GM20000 (cell line): Measurements from ENCODE around the gene ELF5.

Experiments used
- DNase-seq: peaks from one replicate; pipeline ENCODE4 v3.0.0; 2012; ENCODE audit warnings: low spot score
- TF ChIP-seq, protein P1 (sequence below): IDR thresholded peaks from 2 replicates; pipeline ENCODE4 v1.5.1; 2012; ENCODE audit warnings: mild to moderate bottlenecking, control low read depth; ENCODE audit errors: extremely low read depth, missing control alignments

The ELF5 gene

GRCh38 chr11:34464591-34465051 is 49.0 kb downstream of the ELF5 start:
- no peak for DNase-seq
- TF ChIP-seq, protein P1, sequence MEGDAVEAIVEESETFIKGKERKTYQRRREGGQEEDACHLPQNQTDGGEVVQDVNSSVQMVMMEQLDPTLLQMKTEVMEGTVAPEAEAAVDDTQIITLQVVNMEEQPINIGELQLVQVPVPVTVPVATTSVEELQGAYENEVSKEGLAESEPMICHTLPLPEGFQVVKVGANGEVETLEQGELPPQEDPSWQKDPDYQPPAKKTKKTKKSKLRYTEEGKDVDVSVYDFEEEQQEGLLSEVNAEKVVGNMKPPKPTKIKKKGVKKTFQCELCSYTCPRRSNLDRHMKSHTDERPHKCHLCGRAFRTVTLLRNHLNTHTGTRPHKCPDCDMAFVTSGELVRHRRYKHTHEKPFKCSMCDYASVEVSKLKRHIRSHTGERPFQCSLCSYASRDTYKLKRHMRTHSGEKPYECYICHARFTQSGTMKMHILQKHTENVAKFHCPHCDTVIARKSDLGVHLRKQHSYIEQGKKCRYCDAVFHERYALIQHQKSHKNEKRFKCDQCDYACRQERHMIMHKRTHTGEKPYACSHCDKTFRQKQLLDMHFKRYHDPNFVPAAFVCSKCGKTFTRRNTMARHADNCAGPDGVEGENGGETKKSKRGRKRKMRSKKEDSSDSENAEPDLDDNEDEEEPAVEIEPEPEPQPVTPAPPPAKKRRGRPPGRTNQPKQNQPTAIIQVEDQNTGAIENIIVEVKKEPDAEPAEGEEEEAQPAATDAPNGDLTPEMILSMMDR: no peak

DNA sequence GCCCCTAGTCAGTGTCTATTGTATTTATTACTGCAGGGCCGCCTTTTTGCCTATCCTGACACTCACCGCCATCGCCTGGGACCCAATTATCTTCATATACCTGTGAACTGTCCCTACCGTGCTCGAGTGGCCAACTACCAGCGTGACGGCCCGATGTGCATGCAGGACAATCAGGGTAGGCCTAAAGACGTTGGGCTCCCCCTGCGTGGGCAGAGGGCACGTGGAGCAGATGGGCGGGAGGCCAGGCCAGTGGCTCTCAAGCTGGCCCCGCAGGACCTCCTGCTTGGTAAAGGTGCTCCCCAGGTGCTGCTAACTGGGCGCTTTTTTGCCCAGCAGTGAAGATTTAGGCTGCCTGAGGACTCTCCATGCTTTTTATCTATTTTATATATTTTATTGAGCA is 52.4 kb downstream of the ELF5 start:
- DNase-seq: no peak
- TF ChIP-seq, protein P1: no peak

DNA sequence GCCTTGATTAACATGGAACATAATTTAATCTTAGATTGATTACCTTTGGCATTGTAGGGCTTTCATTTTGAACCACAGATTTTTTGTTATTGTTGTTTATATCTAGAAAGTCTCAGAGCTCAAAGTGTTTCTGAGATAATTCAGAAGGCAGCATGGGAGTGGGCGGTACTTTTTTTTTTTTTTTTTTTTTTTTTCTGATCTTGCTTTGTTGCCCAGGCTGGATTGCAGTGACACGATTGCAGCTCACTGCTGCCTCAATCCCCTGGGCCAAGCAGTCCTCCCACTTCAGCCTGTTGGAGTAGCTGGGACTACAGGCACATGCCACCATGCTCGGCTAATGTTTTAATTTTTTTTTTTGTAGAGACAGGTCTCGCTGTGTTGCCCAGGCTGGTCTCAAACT is 53.3 kb downstream of the ELF5 start:
- TF ChIP-seq, protein P1: no peak
- no peak for DNase-seq

DNA sequence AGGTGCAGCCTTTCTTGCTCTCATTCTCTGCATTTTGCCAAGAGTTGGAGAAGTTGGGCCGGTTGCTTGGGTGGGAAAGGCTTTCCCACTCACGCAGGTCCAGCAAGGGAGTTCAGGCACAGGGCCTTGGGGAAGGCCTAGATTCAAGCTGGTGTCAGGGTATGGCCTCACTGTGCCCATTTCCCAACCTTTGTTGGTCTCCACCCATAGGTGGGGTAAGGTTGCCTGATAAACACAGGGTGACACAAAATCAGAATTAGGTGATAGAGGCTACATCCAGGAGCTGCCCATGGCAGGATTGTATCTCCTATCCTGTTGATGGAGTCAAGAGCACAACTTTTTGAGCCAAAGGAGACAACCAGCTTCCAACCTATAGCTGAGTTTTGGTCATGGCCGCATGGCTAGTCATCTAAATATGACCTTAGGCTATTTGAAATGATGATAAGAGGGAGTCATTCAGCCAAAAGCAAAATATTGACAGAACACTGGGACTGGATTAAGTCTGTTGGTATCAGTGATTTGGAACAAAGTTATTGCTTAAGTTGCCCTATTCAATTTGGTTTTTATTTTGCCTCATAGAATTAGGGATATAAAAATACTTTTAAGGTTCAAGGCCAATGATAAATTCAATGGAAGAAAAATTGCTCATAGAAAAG is 54.0 kb downstream of the ELF5 start:
- DNase-seq: no peak
- TF ChIP-seq, protein P1: no peak

DNA sequence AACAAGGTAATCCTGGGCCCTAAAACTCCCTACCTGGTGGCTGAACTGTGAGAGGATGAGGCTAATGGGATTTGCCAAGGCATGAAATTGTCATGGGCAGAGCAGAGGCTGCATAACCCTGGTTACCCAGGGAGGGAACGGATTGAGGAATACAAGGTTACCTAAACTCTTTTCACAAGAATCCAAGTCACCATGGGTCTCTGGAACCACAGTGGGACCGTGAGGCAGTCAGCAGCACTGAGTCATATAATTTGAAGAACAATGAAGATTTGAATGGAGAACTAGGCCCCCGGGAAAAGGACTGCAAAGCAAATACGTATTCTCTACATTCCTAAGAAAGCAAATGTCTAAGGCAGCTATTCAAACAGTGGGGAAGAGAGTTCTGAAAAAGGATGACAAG is 55.1 kb downstream of the ELF5 start:
- TF ChIP-seq, protein P1: no peak

DNA sequence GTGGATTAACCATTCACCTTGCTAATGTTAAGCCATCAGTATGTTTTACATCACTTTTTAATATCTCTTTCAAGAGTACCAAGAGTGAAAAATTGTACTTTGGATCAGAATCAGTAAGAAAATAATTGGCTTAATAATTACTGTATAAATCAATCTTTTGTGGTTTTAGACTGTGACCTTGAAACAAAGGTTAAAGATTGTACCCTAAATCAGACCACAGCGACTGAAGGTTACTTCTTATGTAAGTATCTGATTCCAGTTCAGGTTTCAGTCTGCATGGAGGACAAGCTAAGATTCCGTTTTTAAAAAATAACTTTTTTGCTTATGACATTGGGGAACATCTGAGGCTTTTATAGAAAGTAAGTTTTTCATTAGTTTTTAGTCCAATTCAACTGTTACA is 56.0 kb downstream of the ELF5 start:
- no peak for DNase-seq
- TF ChIP-seq, protein P1: no peak

More for the DNA sequence above, 55.1 kb downstream of the ELF5 start:
- no peak for DNase-seq

DNA sequence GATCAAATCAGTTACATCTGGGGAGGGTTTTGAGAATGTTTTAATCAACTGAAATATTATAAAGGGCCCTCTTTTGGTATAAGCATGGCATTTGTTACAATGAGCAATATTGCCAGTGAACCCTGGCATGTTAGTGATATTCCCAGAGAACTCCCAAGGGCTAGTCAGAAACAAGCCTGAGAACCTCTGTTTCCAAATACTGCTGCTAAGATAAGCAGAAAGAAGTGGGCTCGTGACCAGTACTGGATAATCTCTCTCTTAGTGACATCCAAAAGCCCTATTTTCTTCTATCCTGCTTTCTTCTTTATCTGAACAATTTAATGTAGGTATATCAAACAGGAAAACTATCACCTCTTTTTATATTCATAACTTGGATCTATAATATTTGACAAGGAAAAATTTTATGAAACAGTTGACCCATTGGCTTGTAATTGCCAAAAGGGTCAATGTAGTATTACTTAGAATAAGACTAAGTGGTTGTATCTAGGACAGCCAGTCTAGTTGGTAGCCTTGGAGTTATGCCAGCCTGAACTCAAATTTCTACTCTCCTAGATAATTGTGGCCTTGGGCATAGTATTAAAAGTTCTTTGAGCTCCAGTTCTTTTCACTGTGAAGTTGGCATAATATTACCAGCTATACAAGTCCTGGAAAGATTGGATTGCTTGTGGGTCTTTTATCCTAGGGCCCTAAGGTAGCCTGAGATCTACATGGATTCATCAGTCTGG is 59.1 kb downstream of the ELF5 start:
- TF ChIP-seq, protein P1: no peak
- no peak for DNase-seq
